HuH-7 (cell line): ENCODE measurements around the gene RNF32.

Experiments
- DNase-seq: peaks from one replicate; pipeline ENCODE4 v3.0.0; 2011; ENCODE audit warnings: low spot score

Gene RNF32

DNA sequence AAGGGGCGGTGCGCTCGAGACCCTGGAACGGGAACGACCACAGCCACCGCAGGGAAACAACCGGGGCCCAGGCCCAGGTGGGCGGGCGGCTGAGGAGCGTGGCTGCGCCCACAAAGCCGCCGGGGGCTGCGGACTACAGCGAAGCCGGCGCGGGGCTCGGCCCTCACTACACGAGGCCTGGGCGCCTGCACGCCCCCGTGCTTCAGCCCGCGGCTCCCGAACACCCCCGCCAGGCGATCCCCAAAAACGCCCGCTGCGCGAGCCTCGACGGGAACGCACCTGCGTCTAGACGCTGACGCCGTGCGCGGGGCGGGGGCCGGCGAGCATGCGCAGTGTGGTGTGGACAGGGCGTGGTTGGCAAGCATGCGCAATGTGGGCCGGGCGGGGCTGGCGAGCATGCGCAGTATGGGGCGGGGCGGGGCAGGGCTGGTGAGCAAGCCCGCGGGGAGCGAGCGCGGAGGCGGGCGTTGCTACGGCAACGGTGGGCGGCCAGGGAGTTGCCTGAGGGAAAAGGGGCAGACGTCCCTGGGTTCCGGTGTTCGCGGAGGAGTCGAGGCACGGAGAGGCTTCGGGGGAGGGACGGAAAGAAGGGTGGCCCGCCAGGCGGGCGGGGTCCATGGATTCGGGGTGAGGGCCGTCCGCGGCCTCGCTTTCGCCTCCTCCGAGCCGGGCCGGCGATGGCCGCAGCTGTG, at the start of gene RNF32:
Gene RNF32, plus strand, starts transcription at position 518 of the 692 bp plus-strand sequence. CDS start 3,104 bp downstream, outside the sequence.
- peak; percentile 98 for DNase-seq

DNA sequence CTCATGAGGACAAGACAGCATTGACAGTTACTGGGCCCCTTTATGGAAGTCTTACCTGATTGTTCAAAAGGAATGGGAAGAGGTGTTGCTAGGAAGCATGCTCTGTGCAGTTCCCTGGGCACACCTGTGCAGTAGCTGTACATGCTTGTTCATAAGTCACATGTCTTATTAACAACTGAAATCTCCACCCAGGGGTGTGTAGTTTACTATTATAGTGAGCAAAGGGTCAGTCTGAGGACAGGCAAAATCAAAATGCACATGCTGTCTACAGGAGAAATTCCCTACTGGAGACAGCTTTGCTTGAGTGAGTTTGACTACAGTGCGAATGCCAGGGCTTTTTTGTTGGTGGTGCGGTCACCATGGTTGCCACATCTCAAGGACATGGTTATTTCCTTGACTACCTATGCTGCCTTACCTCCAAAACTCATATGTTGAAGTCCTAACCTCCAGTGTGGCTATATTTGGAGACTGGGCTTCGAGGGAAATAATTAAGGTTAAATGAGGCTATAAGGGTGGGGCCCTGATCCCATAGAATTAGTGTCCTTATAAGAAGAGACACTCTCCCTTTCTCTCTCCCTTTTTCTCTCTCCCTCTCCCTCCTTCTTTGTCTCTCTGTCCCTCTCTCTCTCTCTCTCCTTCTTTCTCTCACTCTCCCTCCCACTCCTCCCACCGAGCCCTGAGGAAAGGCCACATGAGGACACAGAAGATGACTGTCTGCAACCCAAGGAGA, 48.3 kb upstream of the RNF32 start:
- no peak for DNase-seq

DNA sequence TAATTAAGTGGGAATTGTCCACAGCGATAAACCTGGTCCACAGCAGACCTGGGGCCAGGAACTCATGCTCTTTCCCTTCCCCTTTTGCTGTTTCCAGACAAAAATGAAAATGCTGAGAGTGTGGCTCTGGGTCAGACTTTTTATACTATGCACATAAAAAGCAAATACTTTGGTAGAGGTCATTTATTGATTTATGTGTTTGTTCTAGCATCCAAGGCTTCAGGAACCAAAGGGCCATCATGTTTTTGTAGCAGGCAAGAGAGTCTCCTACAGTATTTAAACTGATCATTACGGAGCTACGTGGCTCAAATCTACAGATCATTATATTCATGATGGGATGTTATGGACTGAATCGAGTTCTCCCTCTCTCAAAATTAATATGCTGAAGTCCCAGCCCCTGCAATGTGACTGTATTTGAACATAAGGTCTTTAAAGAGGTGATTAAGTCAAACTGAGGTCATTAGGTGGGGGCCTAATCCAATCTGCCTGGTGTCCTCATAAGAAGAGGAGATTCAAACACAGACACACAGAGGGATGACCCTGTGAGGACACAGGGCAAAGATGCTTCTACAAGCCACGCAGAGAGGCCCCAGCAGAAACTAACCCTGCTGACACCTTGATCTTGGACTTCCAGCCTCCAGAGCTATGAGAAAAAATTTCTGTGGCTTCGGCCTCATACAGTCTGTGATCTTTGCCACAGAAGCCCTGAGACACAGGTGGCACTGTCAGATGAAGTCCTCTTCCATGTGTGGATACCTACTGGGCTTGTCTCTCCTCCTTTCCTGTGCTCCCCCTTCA, 46.1 kb upstream of the RNF32 start:
- no peak for DNase-seq

DNA sequence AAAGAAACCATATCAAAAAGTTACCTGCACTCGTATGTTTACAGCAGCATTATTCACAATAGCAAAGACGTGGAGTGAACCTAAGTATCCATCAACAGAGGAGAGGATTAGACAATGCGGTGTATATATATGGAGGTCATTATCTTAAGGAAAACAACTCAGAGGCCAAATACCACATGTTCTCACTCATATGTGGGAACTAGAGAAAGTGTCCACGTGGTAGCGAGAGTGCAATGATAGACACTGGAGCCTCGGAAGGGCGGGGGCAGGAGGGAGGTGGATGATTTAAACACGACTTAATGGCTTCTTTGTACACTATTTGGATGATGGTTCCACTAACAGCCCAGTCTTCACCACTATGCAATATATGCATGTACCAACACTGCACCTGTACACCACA, 40.1 kb upstream of the RNF32 start:
- DNase-seq, result no peak

DNA sequence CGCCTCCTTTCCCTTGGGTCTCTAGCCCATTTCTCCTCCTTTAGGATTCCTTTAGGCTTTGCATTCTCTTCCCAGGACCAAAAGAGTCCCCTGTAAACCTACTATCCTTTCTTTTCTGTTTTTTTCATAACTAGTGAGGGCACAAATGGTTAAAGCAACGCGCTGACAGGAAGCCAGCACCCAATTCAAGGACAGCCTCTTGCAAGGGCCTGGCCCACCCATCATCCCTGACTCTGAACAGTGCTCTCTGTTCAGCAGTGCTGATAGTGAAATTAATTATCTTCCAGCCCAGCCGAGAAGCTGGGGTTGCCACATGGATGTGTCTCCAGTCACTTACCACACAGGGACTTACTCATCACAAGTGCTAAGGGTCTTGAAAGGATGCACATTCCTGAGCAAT, 38.3 kb upstream of the RNF32 start:
- DNase-seq, result no peak

DNA sequence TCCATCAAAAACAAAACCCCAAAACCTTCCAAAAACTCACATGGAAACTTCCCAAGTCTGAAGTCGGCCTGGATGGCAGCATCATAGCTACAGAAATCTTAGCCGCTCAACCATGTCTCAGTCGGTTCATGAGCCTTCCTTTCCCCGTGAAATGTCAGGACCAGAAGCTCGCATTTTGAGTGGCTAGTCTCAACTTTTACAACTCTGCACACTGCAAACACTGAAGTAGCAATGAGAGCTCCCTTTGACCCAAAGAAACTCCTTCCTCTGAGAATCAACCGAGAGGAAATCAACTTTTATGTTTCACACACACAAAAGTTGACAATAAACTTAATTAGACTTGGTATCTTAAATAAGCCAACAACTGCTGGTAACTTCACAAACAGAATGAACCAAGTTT, 37.6 kb upstream of the RNF32 start:
- DNase-seq, result no peak

DNA sequence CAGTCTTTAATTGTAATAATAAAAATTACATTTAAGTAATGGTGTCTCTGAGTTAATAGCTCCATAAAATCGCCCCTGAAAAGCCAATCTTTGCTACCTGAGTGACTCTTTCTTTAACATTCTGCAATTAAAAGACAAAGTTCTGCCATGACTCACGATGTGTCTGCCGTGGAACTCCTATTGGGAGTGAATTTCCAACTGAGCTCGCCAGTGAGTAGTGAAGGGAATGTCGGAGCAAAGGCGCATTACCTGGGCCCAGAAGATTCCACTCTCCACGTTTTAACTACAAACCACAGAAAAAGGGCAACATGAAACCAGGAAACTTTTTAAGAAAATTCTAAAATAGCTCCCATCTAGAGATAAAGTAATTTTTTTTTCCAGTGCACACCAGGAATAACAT, 36.9 kb upstream of the RNF32 start:
- no peak for DNase-seq

DNA sequence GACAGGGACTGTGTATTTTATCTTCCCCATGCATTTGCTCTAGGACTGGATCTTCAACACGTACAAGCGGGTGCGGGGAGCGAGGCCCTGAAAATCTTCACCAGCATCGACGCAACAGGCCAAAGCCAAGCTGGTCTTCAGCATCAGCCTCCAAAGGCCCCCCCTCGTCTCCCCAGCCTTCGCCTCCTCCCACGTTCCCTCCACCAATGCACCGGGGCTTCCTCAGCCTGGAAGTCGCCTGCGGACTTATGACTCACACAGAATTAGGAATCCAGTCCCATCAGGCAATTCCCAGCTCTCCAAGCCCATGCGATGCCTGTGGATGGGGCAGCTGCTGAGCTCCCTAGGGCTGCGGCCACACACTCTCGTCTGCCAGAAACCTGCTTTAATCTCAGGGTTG, 36.3 kb upstream of the RNF32 start:
- no peak for DNase-seq

DNA sequence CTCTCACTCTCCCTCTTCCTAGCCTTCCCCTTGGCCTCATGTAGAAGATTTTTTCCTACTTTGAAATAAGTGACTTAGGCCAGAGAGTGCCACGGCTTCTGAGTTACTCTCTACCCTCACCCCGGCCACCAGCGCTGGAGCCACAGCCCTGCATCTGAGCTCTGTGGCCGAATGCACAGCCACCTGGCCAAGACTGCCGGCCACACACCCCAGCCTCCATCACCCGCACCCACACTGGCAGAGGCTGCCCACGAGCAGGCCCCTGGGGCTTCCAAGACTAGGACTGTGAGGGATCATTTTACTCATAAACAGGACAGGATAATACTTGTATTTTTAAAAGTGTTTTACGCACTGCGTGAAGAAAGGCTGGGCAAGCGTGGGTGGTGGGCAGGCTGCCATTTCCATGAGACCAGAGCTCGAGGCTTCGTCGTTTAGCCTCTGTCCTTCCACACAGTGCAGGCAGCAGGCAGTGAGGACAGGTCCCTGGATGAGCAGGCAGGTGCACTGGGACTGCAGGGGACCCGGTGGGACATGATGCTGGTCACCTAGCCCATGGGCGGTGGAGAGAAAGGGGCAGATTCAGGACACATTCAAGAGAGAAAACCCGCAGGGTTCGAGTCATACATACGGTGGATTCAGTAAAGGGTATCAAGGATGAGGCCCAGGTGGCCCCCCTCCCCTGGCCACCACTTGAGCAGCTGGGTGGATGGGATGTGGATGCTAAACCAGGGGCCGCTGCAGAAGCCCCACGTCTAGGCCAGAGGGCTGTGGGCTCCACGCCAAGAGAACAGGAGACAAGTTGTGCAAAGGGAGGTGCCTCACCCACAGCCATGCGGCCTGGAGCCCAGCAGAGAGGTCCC, 35.5 kb upstream of the RNF32 start:
- no peak for DNase-seq

DNA sequence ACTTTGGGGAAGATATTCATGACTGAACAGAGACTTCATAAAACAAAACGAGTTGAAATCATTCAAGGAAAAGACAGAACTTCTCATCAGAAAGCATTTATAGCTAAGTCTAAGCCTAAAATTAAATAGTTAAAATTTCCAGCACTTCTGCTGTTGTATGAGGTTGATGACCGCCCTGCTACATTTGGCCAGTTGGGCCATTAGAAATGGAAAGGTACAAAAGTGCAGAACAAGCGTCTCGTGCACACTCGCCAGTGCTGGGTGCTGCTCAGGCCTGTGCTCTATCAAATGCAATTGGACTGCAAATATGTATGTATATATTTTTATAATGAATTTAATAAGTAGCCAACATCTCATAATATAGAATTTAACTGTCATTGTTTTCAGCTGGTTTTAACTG, 34.4 kb upstream of the RNF32 start:
- no peak for DNase-seq

DNA sequence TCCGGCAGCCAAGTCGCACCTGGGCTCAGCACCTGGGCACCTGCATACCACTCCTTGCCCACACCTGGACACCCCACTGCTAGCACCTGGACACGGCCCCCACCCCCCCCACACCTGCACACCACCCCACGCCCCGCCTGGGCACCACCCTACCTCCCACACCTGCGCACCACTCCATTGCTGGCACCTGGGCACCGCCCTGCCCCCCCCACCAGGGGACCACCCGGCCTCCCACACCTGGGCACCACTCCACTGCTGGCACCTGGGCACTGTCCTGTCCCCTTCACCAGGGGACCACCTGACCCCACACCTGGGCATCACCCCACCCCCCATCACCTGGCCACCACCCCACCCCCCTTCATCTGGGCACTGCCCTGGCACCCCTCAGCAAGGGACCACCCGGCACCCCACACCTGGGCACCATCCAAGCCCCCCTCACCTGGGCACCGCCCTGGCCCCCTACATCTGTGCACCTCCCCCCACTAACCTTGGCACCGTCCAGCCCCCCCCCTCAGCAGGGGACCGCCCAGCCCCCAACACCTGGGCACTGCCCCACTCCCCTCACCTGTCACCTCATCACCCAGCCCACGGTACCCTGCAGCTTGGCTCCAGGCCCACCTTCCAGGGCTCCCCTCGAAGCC, 33.8 kb upstream of the RNF32 start:
- no peak for DNase-seq

DNA sequence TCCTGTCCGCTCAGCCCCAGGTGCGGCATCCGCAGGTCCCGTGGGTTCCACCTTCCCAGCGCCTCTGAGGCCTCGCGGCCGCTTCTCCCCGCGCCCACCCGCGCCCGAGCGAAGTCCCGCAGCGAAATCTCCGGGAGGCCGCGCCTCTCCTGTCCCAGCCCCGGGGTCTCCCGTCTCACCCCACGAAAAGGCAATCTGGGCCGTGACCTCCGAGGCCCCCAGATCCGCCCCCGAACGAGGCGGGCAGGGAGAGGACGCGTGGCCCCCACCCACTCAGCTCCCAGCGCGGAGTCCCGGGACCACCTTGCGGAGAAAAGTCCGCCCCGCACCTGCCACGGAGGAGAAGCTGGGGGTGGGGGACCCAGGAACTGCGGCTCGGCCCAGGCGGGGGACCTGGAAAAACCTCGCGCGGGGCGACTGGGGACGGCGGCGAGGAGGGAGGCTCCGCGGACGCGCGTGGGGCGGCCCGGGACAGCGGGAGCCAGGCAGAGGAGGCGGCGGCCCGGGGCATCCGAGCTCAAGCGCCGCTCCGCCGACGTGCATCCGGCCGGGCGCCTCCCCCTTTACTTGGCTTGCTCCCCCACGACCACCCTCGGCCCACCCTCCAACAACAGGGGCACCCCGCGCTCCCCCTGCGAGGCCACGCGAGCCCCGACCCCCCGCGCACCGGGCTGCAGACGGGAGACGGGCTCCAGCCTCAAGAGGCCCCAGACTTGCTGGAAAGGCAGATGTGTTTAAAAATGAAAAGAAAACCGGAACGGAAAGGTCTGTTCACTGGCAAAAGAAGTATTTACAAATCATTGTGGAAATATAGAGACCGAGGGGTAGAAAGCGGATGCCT, 33.0 kb upstream of the RNF32 start:
- DNase-seq, result no peak

DNA sequence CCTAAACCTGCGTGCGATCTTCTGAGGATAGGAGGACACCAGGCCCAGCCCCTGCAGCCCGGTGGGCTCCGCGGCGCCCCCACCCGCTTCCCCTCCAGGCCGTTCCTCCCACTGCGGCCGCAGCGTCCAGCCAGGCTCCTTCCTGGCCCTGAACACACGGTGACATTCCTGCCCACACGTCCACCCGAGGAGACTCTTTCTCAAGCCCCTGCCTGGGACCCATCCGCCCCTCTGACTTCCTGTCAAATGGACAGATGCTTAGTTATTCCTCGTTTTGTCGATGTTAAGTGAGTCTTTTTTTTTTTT, 32.4 kb upstream of the RNF32 start:
- DNase-seq, result no peak

DNA sequence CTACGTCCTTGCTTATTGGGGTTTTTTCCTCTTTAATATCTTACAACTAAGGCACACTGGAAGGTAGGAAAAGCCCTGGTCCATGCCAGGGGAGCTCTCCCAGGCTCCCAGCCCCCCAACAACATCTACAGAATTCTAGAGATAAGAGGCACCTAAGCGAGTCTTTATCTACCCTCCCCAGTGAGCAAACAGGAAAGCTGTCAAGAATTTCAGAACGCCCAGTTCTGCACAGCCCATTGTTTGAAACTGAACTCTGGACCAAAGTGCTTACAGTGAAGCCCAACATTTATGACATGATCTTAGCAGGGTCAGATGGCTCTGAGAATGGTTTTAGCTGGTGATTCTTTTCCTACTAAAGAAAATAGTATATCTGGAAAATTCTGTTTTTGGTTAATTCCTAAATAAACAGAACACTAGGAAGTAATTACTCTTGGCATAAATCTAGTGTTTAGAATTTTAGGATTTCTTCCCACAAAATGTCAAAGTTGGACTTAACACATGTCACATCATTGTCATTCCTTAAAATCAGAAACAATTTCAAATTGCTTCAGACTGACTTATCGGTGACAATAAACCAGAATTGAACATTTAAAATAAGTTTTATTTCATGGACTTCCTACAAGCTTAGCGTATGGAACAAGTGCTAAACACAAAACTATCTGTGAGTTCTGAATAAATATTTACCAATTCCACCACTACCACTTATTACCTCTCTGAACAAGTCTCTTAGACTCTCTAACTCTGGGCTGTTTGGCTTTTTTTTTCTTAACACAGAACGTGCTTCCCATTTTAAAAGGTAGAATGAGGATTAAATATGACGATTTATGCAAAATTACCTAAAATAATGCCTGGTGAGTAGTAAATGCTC, 31.3 kb upstream of the RNF32 start:
- DNase-seq, result peak; percentile 92

DNA sequence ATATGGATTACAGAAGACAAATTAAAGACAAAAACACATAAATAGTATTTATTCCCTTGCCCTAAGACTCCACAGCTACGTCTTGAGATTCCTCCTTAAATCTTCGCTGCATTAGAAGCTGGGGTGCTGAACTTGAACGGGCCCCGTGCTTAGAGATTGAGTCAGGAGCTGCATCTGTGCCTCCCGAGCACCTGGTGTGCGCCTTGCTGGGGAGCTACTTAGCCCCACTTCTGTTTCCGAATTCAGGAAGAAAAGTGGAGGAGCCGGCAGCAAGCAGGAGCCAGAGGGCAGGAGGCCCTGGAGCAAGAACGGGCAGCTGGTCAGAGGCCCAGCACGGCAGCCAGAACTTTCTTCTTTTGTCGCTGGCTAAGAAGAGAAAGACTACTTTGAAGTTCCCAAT, 30.4 kb upstream of the RNF32 start:
- DNase-seq, result no peak

DNA sequence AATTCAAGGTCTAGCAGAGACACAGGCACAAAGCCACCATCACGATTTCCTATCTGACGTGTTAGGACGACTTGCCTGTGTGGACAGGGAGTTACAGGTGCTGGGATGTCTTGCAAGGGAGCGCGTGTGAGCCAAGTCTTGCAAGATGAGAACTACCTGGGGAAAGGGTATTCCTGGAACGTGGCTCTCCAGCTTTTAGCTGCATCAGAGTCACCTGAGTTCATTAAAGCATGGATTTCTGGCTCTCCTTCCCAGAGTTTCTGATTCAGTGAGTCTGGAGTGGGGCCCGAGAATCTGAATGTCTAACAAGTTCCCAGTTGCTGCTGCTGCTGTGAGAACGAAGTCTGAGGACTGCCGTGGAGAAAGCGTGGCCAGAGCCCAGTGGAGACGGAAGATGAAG, 30.0 kb upstream of the RNF32 start:
- DNase-seq, result no peak

DNA sequence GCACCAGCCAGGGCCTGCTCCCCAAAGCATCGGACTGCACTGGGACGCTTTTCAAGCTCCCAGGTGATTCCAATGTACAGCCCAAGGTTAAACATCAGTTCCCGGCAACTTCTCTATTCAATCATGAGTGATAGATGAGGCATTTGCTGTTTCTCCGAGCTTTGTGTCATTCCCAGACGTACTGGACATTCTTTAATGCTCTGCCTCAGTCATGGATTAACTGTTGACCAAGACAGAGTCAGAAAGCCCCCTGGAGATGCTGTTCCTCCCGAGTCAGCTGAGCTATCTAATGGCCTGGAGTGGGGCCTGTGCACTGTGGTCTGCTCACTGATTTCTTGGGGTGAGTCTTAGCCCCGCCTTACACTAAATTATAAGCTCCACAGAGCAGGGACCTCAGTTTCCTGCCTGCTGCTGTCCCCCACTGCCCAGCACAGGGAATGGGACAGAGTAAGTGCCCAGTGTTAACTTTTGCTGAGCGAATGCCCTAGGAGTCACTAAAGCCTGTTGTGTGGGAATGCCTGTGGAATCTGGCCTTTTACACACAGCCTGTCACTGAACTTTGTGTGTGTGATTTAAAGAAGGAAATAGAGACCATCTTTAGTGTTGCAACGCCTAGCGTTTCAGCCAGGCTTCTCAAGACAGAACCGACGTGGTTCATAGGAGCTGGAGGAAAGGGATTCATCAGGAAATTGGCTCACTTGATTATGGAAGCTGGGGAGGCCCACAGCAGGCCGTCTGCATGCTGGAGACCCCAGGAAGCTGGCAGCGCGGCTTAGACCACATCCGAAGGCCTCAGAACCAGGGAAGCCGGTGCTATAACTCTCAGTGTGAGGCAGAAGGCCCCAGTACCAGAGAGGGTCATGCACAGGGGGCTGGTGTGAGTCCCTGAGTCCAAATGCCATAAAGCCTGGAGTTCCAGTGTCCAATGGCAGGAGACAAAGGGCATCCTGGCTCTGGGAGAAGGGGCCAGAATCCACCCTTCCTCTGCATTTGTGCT, 29.3 kb upstream of the RNF32 start:
- no peak for DNase-seq

DNA sequence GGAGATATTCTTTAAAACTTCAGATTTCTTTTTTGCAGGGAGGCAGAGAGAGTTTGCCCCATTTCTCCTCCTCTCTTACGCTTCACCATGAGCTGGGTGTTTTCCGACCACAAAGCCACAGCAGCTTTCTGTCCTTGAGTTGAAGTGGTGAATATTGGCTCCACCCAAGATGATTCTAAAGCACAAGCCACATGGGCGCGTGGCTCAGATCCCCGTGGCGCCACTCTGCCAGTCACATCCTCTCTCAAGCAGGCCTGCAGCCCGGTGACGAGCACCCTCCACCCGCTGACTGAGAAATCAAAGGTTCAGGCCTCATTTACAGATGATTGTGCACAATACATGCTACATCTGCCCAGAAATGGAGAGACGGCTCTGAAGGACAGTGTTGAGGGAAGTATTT, 27.6 kb upstream of the RNF32 start:
- no peak for DNase-seq
